GM18867 (cell line): Measurements from ENCODE around the gene PALMD.

Experiments
- ATAC-seq: cut with Tn5 transposase; IDR thresholded peaks from one replicate; pipeline ENCODE4 v1.9.1; 2021; ENCODE audit warnings: mild to moderate bottlenecking, moderate library complexity; ENCODE audit not compliant: unreplicated experiment

The PALMD gene

DNA sequence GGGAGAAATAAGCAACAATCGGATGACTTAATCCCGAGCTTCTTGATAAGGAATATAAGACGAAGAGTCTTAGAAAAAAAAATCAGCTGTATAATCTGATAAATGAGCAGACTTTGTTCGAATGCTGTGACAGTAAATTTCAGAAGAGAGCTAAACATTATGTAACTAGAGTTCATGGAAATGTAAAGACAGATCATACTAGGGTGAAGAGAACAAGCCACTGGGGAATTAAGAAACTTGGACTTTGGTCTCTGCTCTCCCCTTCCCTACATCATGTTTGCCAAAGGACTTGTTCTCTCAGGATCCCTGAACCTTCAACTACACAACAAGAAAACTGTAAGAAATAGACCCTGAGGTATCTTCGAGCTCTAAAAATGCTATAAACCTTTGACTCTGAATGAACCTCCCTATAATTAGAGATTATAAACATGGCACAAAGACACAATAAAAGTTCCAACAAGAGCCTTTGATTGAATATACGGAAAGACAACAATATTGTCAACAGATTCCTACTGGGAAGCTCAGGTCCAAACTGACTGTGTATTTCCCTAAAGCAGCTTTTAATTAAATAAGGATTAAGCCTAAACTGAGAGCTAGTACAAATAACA, 93.0 kb downstream of the PALMD start:
- no peak for ATAC-seq

DNA sequence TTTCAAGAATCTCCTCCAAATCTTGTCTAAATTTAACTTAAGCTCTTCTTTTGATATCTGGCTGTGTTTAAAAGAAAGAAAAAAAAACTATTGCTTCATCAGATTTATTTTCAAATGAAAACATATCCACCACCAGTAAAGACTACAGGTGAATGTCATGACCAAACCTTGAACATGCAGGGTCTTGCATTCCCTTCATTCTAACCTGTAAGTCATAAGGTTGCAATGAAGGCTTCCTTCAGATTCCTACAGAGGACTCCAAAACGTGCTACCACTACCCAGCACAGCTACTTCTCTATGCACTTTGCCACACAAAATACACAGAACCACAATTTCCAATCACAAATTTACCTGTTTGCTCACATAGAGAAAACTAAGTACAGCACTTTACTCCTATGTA, 94.2 kb downstream of the PALMD start:
- ATAC-seq, result no peak
